GM23248 (cell line): ENCODE data around the gene PRKCE.

ENCODE experiments used
- EZH2 ChIP-seq: fragments of 200-600 bp; sonication (generic); IDR thresholded peaks from 2 replicates; pipeline ENCODE4 v1.6.1; 2018; ENCODE audit warnings: antibody characterized with exemption, mild to moderate bottlenecking; ENCODE audit not compliant: insufficient read depth, poor library complexity, severe bottlenecking
- EZH2phosphoT487 ChIP-seq: fragments of 200-600 bp; sonication (generic); IDR thresholded peaks from 2 replicates; pipeline ENCODE4 v1.6.1; 2018; ENCODE audit warnings: antibody characterized with exemption, moderate library complexity, mild to moderate bottlenecking, low read depth; ENCODE audit not compliant: insufficient read depth

GRCh38 chr2:45761635-45762034 lies 110.2 kb downstream of the PRKCE start:
- TF ChIP-seq EZH2: no peak
- no peak for TF ChIP-seq EZH2phosphoT487
